Mammary epithelial cell (primary cell): ENCODE data around the gene CCDC27.

Experiments used
- CTCF ChIP-seq, 2 donors: IDR thresholded peaks in 1 of 2; conservative IDR thresholded peaks in 1 of 2; 2 replicates each; pipeline ENCODE4 v1.5.1; 2011 to 2012; ENCODE audit warnings: inconsistent platforms in 2 of 2, low read length in 2 of 2, mild to moderate bottlenecking in 2 of 2, control low read depth in 1 of 2, low read depth in 1 of 2; ENCODE audit not compliant: insufficient read depth in 1 of 2; ENCODE audit errors: extremely low read depth in 1 of 2
- EZH2 ChIP-seq: IDR thresholded peaks from 2 replicates; pipeline ENCODE4 v1.6.1; 2012; ENCODE audit warnings: low read length, inconsistent platforms, borderline replicate concordance

- TF ChIP-seq CTCF (conservative IDR thresholded peaks at IDR 0.05 in 1 of 2, IDR thresholded peaks at IDR 0.05 in 1 of 2; ENCODE audit: extremely low read depth in 1 of 2, insufficient read depth in 1 of 2, low read depth in 1 of 2, low read length in 2 of 2): no peak
- no peak for TF ChIP-seq EZH2
Measured at GRCh38 chr1:3736708-3737107, 15.5 kb upstream of the CCDC27 start.
